HG02610 (cell line): ENCODE measurements around the gene DCN.

Source experiments
- ATAC-seq: cut with Tn5 transposase; IDR thresholded peaks from one replicate; pipeline ENCODE4 v1.9.1; 2021; ENCODE audit warnings: mild to moderate bottlenecking, moderate library complexity; ENCODE audit not compliant: unreplicated experiment

The DCN gene

GRCh38 chr12:91188778-91189177 lies 6.2 kb upstream of the DCN start:
- ATAC-seq: no peak

- no peak for ATAC-seq
Measured at GRCh38 chr12:91186156-91186555, 3.5 kb upstream of the DCN start.

GRCh38 chr12:91185421-91185820 lies 2.8 kb upstream of the DCN start:
- no peak for ATAC-seq

GRCh38 chr12:91183551-91183950 lies 934 bp upstream of the DCN start:
- ATAC-seq: no peak

DNA sequence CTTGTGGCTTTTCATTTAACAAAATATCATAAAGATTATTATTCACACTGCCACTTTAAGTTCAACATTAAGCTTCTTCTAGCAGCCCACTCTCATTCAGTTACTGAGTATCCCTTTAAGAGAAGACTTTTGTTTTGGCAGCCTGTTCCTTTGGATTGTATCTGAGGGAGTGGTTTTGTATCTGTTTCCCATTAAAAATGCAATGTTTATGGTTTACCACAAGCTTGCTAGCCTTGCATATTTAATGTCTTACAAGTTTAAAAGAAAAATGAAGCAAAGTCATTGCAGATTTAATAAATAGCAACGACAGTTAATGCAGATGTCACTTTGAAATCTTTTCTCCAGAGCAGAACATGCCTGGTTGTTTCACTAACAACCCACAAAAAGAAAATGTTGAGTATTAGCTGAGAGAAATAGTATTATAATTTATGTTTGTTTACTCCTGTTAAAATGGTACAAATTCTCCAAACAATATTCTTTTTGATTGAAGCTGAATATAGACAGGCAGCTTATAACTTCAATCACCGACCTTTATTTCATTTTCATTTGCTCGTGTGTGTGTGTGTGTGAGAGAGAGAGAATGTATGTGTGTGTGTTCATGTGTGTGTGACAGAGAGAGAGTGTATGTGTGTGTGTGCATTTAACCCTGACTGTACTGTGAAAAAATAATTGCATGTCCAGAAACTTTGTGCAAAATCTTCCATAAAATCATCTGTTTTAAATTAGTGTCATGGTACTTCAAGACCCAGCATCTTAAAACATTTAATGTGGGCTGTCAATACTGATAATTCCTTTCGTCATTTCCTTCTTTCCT lies 1.8 kb downstream of the DCN start:
- no peak for ATAC-seq

DNA sequence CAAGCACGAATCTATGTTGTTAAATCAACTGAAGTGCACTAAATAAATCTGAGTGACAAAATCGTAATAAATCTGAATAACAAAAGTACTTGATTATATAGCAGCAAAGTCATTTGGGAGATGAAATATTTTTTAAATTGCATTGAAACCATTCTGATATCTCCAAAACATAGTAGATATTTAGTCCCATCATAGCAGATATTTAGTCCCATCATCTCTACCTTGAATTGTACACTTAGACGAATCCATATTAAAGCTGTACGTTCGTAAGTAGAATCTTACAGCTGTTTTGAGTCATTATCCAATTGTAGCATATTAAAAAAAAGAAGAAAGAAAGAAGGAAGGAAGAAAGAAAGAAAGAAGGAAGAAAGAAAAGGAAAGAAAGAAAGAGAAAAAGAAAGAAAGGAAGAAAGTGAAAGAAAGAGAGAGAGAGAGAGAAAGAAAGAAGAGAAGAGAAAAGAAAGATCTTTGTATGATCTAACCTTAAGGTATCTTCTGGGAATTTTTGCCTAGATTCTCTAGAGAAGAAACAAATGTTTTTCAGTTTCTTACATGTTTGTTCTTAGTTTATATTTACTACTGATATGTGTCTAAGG lies 2.6 kb downstream of the DCN start:
- no peak for ATAC-seq

DNA sequence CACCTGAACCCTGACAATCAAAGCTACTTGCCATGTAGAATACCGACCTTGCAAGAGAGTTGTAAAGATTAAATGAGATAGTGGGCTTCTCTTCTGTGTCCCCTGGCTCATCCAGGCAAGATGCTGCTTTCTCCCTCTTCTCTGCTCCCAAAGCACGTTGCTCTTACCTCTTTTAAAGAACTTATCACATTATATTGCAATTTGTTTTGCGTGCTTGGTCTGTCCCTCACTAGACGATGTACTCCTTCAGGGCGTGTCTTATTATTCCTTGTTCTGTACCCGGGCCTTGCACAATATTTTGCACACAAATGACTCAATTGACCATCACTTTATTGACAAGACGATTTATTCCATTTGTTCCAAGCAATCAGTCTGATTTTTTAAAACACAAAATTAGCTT lies 3.3 kb downstream of the DCN start:
- ATAC-seq: no peak

DNA sequence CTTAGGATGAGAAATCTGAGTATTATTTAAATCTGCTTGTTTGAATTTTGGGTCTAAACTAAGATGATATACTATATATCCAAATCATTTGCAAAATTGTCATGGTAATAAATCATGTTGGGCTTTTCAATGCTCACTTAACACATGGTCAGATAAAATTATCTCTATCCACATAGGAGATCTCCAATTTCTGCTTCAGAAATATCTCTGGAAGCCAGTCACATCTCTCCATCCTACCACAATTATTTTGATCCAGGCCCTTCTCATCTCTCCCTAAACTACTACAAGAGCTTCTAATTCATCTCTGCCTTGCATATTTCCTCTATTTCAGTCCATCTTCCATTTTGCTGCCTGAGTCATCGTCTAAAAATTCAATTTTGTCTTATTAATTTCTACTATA lies 3.8 kb downstream of the DCN start:
- no peak for ATAC-seq

GRCh38 chr12:91178139-91178561 lies 4.5 kb downstream of the DCN start:
- ATAC-seq: no peak

DNA sequence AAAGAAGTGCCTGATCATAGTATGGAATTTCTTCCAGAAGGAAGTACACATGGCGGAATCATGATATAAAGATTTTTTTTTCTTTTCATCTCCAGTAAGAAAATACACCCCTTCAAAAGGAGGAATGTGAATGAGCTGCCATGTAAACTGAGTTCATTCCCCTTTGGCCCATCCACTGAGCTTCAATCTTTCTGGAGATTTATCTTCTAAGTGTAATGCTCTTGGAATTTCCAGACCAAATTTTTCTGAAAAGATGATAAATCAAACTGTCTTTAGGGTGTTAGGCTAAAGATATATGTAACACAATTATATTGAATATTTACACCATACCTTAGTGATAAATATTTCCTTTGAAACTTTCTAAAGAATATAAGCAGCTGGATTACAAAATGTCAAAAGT lies 5.2 kb downstream of the DCN start:
- no peak for ATAC-seq

- ATAC-seq: no peak
Measured at GRCh38 chr12:91176915-91177314, 5.7 kb downstream of the DCN start.

DNA sequence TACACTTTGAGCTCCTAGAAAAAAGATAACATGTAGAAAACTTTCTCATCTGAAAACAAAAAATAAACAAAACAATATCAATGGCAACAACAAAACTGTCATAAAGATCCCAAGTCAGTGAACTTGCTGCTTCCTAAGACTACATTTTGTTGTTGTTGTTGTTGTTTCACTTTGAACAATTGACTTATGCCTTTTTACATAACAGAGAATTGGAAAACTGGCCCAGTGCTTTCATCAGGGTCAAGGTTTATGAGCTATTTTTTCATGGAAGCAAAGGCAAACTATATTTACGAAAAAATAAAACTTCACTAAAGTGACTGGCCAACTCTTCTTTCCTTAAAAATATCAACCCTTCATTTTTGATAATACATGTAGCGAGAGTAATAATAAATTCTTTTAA lies 6.3 kb downstream of the DCN start:
- ATAC-seq: no peak

DNA sequence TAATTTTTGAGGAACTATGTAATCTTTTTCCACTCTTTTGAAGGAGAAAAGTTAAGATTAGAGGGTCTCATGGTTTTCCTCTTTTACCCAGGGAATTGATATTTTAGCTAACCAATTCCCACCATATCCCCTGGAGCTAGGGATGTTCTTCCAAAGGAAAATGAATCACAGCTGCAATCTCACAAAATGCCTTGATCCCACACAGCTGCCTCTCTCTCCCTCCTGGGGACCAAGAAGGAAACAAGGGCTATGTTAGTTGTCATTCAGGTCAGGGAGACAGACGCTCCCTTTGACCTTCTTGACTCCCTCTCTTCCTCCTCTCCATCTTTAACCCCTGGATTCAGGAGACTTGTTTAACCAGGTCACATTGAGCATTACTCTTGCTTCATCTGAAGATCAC lies 9.5 kb downstream of the DCN start:
- no peak for ATAC-seq

GRCh38 chr12:91172096-91172495 lies 10.5 kb downstream of the DCN start:
- ATAC-seq: no peak

DNA sequence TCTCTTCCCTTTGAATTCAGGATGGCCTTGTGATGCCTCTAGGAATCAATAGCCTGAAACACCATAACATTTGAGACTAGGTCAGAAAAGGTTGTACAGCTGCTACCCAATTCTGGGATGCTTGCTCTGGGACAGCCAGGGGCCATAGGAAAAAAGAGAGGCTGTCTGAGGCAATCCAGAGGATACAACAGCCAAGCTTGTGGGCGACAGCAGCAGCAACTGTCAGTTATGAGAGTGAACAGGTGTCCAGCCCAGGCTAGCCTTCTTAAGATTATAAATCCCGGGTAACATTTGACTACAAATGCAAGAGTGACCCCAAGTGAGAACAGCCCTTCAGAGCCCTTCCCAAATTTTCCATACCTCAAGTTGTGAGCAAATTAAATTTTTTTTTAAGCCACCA lies 11.1 kb downstream of the DCN start:
- ATAC-seq: no peak

GRCh38 chr12:91163116-91163515 lies 19.5 kb downstream of the DCN start:
- no peak for ATAC-seq

DNA sequence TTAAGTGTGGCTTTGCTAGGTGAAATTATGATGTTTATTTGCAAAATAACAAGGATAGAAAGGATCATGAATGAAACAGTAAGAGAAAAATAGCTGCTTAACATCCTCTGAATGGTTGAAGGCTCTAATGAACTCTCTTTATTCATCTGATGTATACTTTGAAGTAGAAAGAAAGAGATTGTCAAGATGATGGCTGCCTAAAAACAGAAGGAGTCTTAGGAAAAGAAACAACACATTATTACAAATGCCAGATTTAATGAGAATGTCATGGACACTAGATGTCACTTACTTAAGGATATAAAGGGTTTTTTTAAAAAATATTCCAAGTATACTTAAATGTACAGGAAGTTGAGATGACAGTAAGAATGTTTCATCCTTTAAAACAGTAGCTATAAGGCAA lies 21.6 kb downstream of the DCN start:
- no peak for ATAC-seq

GRCh38 chr12:91155990-91156389 lies 26.6 kb downstream of the DCN start:
- ATAC-seq: no peak

DNA sequence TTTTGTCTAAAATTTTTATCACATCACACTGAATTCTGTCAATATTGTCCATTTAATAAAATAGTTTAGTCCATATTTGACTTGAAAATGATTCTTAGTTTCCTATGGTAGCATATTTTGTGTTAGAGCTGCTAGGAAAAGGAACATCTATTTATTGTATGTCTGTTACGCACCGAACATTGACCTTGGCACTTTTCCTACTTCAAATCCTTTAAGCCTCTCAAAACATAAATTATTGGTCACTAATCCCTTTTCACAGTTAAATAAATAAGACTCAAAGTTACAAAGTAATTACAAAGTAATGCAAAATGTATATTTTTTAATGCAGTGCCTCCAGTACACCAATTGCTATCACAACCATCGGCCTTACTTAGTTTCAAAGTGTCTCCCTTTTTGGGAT lies 28.5 kb downstream of the DCN start:
- no peak for ATAC-seq

GRCh38 chr12:91144053-91144452 lies 38.6 kb downstream of the DCN start:
- no peak for ATAC-seq

- ATAC-seq: no peak
Measured at GRCh38 chr12:91143206-91143605, 39.4 kb downstream of the DCN start.

DNA sequence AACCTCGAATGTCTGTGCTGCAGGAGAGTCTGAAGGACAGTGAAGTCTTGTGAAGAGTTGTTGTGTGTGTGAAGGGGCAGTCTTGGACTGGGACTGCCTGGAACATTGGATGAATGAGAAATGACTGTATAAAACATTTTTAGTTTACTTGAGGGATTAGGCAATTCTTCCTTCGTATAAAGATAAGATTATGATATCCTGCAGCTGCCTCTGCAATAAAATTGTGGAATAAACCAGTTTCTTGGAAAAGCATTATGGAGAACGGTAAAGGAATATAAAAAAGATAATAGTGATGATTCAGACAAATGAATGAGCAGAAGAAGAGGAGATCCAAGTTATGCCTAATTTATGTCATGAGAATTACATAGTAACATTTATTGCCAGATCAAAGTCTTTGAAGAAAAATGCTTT lies 40.4 kb downstream of the DCN start:
- no peak for ATAC-seq
